ENCODE measurements around the gene CCDC24. TPM values are rescaled to one million over a fixed set of nuclear protein-coding genes. Genes with fewer than 3 reads are reported as not detected.
A peak's percentile ranks its signal among the peaks of the same experiment; 100 is the strongest.

The CCDC24 gene
- total RNA-seq, 1 donor from 2014 or later = 4.8 TPM

DNA sequence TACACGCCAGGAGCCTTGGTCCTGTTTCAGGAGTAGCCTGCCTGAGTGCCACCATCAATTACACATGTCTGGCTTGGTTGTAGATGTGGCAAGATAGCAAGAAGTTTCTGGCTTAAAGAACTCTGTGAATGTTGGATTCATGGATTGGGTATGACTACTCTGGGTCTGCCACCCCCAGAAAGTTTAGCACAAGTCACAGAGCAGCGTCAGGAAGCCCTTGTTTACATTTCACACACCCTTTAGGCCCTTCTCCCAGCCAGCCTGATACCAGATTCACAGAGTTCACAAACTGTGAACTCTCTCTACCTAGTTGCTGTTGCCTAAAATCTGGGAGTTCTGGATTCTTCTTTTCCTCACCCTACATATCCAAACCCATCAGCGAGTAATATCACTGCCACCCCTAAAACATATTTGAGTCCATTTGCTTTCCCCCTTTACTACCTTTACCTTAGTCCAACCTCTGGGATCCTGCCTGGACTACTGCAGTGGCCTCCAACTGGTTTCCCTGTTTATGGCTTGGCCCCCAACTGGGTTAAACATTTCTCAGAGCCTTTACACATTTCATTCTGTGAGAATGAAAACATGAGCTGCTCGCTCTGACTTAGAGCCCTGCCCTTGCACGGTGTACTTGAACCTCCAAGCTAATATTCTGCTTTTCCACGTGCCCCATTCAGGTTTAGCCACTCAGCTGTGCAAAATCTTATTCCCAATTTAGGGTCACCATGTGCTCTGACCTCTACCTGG, 4.1 kb upstream of the CCDC24 start:
- intact Hi-C loops (cut with DNase I) = no loop called here
- no peaks in the 10 kb centered on the region for H3K36me3 ChIP-seq
- no peaks in the 10 kb centered on the region for H3K9me3 ChIP-seq
- peaks cover 6 to 12% of the 10 kb centered on the region in 2 donors for H3K4me1 ChIP-seq
- no peak overlapping the region for H3K27ac ChIP-seq
- TF ChIP-seq, protein P1, sequence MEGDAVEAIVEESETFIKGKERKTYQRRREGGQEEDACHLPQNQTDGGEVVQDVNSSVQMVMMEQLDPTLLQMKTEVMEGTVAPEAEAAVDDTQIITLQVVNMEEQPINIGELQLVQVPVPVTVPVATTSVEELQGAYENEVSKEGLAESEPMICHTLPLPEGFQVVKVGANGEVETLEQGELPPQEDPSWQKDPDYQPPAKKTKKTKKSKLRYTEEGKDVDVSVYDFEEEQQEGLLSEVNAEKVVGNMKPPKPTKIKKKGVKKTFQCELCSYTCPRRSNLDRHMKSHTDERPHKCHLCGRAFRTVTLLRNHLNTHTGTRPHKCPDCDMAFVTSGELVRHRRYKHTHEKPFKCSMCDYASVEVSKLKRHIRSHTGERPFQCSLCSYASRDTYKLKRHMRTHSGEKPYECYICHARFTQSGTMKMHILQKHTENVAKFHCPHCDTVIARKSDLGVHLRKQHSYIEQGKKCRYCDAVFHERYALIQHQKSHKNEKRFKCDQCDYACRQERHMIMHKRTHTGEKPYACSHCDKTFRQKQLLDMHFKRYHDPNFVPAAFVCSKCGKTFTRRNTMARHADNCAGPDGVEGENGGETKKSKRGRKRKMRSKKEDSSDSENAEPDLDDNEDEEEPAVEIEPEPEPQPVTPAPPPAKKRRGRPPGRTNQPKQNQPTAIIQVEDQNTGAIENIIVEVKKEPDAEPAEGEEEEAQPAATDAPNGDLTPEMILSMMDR (IDR thresholded peaks at IDR 0.05) = no peak
- H3K4me3 ChIP-seq = no peak overlapping the region
- DNase-seq (ENCODE audit: low spot score in 2 of 2) = no peak
- H3K27me3 ChIP-seq = no peaks in the 10 kb centered on the region

DNA sequence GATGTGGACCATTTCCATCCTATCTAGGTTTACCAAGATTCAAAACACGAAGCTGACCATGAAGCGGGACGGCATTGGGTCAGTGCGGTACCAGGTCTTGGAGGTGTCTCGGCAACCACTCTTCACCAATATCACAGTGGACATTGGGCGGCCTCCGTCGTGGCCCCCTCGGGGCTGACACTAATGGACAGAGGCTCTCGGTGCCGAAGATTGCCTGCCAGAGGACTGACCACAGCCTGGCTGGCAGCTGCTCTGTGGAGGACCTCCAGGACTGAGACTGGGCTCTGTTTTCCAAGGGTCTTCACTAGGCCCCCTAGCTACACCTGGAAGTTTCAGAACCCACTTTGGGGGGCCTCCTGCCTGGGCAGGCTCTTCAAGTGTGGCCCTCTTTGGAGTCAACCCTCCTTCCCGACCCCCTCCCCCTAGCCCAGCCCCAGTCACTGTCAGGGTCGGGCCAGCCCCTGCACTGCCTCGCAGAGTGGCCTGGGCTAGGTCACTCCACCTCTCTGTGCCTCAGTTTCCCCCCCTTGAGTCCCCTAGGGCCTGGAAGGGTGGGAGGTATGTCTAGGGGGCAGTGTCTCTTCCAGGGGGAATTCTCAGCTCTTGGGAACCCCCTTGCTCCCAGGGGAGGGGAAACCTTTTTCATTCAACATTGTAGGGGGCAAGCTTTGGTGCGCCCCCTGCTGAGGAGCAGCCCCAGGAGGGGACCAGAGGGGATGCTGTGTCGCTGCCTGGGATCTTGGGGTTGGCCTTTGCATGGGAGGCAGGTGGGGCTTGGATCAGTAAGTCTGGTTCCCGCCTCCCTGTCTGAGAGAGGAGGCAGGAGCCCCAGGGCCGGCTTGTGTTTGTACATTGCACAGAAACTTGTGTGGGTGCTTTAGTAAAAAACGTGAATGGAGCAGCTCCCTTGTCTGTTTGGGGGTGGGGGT, 864 bp upstream of the CCDC24 start:
- TF ChIP-seq, protein P1 (IDR thresholded peaks at IDR 0.05) = no peak
- Histone ChIP-seq H3K36me3 (no peaks in the 10 kb centered on the region), H3K27me3 (no peaks in the 10 kb centered on the region), H3K4me1 (peaks cover 6 to 12% of the 10 kb centered on the region in 2 donors), H3K4me3 (peak overlapping the region; percentile 71 to 72), H3K27ac (peak overlapping the region; percentile 72 to 80), H3K9me3 (no peaks in the 10 kb centered on the region)
- no peak for DNase-seq (ENCODE audit: low spot score in 2 of 2)
- intact Hi-C loops (cut with DNase I) = loop anchor here (1.0 to 10.0 kb wide), 5 partner anchors 16 to 1656 kb away; partner anchors contain the start of genes ATP6V0B, FOXJ3 and IPO13

DNA sequence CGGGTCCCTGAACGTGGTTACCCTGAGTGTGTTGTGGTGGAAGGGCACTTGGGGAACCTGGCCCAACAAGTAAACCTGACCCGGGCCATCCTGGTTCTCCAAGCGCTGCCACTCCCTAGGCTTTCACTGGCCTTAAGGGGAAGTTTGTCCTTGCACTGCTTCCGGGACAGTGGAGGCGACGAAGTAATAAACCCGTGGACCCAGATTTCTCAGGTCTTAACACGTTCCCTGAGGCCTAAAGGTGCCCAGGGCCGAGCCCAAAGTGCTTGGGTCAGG, 261 bp upstream of the CCDC24 start:
- intact Hi-C loops (cut with DNase I) = loop anchor here (1.0 to 10.0 kb wide), 5 partner anchors 17 to 1656 kb away; partner anchors contain the start of genes ATP6V0B, FOXJ3 and IPO13
- TF ChIP-seq, protein P1 (IDR thresholded peaks at IDR 0.05) = no peak
- no peaks in the 10 kb centered on the region for H3K9me3 ChIP-seq
- peak overlapping the region; percentile 72 to 80 for H3K27ac ChIP-seq
- peak overlapping the region; percentile 71 to 72 for H3K4me3 ChIP-seq
- no peaks in the 10 kb centered on the region for H3K36me3 ChIP-seq
- H3K27me3 ChIP-seq = no peaks in the 10 kb centered on the region
- H3K4me1 ChIP-seq = peaks cover 9 to 15% of the 10 kb centered on the region in 2 donors
- DNase-seq (ENCODE audit: low spot score in 2 of 2) = no peak

DNA sequence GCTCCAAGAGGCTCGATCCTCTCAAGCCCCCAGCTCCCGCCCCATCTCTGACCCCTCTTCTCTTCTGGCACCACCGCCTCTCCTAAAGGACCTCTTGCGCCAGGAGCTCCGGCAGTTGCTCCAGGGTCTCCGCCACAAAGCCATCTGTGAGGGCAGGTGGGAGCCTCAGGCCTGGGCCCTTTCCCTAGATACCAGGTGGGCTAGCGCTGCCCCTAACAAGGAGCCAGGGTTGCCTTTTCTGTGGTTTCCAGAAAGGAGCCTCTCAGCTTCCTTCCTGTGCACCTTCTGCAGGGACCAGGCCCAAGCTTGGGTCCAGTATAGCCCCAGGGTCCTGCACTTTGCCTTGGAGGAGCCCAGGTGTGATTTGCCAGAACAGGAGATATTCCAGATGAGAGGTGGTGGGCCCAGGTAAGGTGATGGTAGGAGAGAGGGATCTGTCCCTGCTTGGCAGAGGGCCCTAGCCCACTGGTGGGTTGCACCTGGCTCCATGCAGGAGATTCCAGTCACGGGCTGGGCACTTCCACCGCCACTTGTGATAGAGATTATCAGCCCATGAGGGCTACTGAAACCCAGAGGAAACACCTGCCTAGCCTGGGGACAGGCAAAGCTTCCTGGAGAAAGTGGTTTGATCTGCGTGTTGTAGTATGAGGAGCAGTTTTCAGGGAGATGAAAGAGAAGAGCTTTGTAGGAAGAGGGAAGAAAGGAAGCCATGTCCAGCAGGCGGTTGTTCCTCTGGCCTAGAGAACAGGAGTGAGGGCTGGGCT, 1.0 kb downstream of the CCDC24 start:
- peak overlapping the region; percentile 71 to 72 for H3K4me3 ChIP-seq
- H3K36me3 ChIP-seq = no peaks in the 10 kb centered on the region
- H3K4me1 ChIP-seq = peaks cover 10 to 22% of the 10 kb centered on the region in 2 donors
- peak overlapping the region; percentile 72 to 80 for H3K27ac ChIP-seq
- H3K27me3 ChIP-seq = no peaks in the 10 kb centered on the region
- TF ChIP-seq, protein P1 (IDR thresholded peaks at IDR 0.05) = no peak
- H3K9me3 ChIP-seq = no peaks in the 10 kb centered on the region
- DNase-seq (ENCODE audit: low spot score in 2 of 2) = no peak
- intact Hi-C loops (cut with DNase I) = loop anchor here (5.0 to 10.0 kb wide), 2 partner anchors 45 to 1658 kb away; partner anchors contain the start of genes FOXJ3 and IPO13

All from ascending aorta (tissue), 2 donors.